ENCODE results near the gene CDH4.
"Not testable (repeated sequence)": the region's sequence is repeated elsewhere in the genome, so short reads cannot be mapped to it uniquely, and the experiment has no call there.

Gene CDH4

DNA sequence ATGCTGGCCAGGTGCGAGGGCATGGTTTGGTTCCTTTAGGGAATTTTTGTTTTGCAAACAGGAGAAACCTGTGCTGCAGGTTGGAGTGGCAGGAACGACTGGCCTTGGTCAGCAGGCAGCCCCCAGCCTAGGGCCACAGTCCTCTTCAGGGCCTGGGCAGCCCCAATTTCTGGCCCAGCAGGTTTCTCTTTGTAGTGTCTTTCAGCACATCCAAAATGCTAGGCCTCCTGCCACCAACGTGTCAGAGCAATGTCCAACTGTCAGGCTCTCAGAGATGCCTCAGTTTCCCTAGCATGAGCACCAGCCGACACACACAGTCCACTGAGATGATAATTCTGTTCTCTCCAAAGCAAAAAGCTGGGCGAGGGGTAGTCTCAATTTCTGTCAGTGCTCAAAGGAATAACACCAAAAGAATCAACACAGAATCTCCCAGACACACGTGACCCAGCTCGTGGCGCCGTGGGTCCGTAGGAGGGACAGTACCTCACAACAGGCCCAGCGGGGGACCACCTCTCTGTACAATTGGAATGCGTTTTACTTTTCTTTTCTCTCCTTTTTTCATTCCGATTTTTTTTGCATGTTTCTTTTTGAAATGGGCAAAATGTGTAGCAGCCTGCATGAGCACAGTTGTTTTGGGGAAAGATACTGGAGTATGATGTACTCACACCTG is 687.8 kb downstream of the CDH4 start:
- no peak for DNase-seq (ENCODE audit: extremely low read depth in 1 of 2, low read depth in 1 of 2)

DNA sequence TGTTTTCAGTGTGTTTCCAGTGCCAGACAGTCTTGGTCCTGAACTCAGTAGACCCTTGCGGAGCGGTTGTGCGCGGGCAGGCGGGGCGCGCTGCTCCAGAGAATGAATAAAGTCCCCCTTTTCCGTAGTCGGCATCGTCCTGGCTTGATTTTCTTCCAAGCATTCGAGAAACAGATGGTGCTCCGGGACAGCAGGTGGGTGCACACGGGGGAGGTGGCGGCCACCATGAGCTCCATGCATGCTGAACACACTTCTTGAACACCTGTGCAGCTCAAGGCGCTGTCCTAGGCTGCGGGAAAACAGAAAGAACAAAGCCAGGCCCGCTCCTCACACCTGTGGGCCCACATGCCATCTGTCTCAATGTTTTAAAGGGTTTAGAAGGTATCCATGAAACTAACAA is 688.4 kb downstream of the CDH4 start:
- no peak for DNase-seq (ENCODE audit: extremely low read depth in 1 of 2, low read depth in 1 of 2)

DNA sequence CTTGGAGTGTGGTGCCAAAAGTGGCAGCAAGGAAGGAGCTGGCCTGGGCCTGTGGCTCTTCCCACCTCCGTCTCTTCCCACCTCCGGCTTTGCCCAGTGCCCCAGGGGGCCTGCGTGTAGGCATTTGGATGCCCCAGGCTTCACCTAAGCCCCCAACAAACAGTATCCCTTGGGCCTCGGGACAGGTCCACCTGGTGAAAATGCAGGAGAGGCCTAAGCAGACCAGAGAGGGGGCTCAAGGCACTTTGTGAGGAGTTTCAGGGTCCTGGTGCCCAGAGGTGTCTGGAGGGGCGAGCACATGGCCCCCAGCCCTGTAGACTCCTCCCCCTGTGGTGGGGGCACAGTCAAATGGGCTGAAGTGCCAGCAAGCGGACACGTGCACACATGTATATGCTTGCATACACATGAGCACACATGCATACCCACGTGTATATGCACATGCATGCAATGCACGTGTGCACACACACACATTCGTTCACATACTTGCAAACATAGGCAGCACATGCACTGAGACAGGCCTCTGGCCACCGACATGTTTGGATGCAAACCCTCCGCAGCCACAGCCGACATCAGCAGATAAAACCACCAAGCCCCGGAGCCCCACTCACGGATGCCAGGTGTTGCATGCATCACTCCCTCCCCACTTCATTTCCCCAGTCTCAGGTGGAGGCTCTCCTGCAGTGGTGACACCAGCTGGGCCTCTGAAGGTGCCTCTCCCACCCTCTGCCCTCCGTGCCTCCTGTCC is 689.1 kb downstream of the CDH4 start:
- DNase-seq (ENCODE audit: extremely low read depth in 1 of 2, low read depth in 1 of 2), result no peak

DNA sequence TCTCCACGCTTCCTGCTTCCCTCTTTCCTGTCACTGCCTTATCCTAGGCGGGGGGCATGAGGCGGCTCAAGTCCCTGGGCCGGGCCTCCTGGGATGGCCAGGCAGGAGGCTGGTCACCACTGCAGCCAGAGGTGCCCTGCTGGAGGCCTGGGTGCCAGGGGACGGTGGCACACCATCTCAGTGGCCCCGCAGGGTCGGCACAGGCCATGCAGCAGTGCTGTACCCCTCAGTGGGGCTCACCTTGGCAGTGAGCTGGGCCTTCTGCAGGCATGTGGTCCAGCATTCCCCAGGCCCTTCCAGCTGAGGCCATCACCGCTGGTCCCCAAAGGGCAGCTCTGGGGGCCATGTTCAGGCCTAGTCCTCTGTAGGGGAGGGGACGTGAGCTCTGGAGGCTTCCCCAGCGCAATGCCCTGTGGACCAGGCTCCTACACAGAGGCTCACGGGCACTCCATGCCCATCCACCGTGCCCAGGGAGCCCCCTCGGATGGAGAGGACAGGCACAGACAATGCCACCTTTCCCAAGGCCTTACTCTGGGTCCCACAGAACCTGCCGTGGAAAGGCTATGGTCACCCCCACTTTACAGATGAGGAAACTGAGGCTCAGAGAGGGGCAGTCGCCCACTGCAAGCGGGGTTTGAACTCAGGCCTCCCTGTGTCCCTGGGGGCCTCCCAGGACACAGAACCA is 689.8 kb downstream of the CDH4 start:
- no peak for DNase-seq (ENCODE audit: extremely low read depth in 1 of 2, low read depth in 1 of 2)

DNA sequence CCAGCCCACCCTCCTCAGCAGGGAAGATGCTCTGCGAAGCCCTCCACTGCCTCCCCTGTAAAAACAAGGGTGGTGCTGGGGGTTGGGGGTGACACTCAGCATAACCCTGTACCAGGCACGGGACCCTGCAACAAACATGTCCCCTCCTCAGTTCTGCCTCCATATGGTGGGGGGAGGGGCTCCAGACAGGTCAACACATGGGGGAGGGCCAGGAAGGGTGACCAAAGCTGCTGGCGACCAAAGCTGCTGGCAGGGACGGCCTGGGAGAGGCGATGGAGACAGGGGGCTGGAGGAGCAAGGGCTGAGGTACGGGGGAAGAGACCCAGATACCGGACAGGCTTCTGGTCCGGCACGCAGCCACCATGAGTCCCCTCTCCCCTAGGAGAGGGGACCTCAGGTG is 690.5 kb downstream of the CDH4 start:
- DNase-seq (ENCODE audit: extremely low read depth in 1 of 2, low read depth in 1 of 2), result no peak

DNA sequence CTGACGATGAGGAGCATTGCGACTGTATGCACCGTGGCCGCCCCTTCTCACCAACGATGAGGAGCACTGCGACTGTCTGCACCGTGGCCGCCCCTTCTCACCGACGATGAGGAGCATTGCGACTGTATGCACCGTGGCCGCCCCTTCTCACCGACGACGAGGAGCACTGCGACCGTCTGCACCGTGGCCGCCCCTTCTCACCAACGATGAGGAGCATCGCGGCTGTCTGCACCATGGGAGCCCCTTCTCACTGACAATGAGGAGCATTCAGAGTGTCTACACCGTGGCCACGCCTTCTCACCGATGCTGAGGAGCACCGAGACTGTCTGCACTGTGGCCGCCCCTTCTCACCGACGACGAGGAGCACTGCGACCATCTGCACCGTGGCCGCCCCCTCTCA is 692.9 kb downstream of the CDH4 start:
- not testable (repeated sequence) for DNase-seq (ENCODE audit: extremely low read depth in 1 of 2, low read depth in 1 of 2)

DNA sequence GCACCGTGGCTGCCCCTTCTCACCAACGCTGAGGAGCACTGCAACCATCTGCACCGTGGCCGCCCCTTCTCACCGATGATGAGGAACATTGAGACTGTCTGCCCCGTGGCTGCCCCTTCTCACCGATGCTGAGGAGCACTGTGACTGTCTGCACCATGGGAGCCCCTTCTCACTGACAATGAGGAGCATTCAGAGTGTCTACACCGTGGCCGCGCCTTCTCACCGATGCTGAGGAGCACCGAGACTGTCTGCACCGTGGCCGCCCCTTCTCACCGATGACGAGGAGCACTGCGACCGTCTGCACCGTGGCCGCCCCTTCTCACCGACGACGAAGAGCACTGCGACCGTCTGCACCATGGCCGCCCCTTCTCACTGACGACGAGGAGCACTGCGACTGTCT is 693.4 kb downstream of the CDH4 start:
- not testable (repeated sequence) for DNase-seq (ENCODE audit: extremely low read depth in 1 of 2, low read depth in 1 of 2)

DNA sequence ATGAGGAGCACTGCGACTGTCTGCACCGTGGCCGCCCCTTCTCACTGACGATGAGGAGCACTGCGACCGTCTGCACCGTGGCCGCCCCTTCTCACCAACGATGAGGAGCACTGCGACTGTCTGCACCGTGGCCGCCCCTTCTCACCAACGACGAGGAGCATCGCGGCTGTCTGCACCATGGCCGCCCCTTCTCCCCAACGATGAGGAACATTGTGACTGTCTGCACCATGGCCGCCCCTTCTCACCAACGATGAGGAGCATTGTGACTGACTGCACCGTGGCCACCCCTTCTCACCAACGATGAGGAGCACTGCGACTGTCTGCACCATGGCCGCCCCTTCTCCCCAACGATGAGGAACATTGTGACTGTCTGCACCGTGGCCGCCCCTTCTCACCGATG is 696.0 kb downstream of the CDH4 start:
- not testable (repeated sequence) for DNase-seq (ENCODE audit: extremely low read depth in 1 of 2, low read depth in 1 of 2)

DNA sequence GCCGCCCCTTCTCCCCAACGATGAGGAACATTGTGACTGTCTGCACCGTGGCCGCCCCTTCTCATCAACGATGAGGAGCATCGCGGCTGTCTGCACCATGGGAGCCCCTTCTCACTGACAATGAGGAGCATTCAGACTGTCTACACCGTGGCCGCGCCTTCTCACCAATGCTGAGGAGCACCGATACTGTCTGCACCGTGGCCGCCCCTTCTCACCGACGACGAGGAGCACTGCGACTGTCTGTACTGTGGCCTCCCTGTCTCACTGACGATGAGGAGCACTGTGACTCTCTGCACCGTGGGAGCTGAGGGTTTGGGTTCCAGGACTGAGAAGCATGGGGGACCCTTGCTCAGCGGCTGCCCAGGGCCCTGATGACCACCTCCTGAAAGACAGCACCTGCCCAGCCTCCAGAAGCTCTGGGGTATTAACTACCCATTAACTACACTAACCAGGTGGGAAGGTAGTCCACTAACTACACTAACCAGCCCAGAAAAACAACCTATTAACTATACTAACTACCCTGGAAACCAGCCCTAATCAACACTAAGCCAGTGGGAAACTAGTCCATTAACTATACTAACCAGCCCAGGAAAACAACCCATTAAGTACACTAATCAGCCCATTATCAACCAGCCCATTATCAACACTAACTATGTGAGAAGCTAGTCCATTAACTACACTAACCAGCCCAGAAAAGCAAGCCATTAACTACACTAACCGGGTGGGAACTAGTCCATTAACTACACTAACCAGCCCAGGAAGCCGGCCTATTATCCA is 696.7 kb downstream of the CDH4 start:
- DNase-seq (ENCODE audit: extremely low read depth in 1 of 2, low read depth in 1 of 2), result no peak

DNA sequence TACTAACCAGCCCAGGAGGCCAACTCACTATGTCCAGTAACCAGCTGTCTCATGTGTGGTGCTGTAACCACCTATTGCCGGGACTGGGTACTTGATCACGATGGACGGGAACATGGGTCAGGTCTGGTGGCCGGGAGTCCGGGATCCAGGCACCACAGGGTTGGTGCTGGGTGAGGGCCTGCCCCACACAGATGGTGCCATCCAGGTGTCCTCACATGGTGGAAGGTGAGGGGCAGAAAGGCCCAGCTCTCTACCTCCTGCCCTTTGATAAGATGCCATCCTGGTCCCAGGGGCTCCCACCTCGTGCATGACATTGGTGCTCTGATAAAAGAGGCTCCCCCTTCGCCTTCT is 697.3 kb downstream of the CDH4 start:
- DNase-seq (ENCODE audit: extremely low read depth in 1 of 2, low read depth in 1 of 2), result no peak

DNA sequence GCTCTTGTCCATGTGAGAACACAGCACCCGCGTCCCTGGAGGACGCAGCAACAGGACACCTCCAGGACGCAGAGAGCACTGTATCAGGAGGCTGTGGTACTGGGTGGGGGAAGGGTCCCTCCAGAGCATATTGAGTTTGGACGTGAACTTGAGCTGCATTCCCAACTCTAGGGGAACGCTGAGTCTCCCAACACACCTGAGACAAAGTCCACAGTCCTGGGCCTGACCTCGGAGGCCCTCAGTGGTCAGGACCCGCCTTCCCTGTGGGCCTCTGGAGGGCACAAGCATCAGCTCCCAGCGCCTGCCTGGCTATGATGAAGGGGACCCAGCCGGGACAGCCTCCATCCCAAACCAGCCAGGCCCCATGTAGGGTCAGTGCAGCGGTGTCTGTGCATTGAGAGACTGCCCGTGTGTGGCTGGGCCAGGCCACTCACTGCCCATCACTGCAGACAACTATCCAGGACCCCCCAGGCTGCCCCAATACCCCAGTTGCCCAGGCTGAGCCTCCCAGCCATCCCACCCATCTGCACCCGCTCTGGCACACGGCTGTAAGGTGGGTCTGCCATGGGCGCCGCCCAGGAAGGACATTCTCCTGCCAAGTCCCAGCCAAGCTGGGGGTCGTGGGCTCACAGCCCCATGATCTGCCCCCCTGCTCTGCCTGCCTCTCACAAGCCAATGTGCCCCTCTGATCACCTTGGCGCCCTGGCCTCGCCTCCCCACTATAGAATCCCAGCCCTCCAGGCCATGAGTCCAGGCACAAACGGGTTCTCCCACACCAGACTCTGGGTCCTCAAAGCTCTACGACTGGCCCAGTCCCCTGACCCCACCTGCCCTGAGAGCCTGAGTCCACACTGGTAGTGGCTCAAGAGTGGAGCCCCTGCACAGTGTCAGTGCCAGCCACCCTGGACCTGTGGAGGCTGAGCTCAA is 697.9 kb downstream of the CDH4 start:
- DNase-seq (ENCODE audit: extremely low read depth in 1 of 2, low read depth in 1 of 2), result no peak

DNA sequence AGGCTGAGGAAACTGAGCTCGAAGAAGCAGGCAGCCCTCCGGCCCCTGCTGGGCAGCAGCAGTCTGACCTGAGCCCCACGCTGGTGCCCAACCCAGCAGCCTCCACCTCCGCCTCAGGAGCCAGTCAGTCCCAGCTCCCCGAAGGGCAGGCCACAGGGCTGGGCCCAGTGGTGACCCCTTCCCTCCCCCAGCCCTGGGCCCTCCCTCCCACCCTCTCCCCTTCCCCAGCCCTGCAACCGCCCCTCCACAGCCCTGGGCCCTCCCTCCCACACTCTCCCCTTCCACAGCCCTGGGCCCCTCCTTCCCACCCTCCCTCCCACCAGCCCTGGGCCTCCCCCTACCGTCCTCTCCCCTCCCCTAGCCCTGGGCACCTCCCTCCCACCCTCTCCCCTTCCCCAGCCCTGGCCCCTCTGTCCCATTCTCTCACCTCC is 698.6 kb downstream of the CDH4 start:
- DNase-seq (ENCODE audit: extremely low read depth in 1 of 2, low read depth in 1 of 2), result no peak

DNA sequence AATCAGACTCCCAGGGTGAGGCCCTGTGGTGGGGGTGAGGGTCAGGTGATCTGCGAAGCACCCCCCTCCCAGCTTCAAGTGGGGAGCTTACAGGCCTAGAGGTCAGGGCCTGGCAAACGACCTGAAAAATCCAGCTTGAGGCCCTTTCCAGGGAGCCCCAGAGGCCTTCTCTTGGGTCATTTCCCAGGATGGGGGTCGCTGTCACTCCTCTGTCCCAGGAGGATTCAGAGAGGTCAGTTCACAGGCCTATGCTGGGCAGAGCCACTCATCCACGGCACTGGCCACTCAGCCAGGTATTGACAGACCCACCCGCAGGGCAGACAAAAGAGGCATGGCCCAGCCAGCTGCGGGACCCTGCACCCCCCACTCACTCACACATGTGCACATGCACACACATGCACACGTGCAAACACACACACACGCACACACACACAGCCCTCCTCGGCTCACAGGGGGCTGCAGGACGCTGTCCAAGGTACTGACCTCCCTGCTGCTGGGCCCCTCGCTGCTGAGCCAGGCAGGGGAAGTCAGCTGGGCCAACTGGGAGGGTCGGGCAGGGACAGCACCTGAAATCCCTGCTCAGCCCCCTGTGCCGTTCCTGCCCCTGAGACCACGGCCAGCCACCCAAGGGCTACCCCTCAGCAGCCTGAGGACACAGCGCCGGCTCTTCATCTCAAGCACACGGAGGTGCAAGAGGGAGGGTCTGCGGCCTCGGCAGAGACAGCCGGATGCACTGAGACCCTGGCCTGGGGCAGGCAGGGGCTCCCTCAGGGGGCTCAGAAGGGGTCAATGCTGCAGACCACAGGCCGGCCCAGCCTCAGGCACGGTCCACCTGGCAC is 699.9 kb downstream of the CDH4 start:
- no peak for DNase-seq (ENCODE audit: extremely low read depth in 1 of 2, low read depth in 1 of 2)

DNA sequence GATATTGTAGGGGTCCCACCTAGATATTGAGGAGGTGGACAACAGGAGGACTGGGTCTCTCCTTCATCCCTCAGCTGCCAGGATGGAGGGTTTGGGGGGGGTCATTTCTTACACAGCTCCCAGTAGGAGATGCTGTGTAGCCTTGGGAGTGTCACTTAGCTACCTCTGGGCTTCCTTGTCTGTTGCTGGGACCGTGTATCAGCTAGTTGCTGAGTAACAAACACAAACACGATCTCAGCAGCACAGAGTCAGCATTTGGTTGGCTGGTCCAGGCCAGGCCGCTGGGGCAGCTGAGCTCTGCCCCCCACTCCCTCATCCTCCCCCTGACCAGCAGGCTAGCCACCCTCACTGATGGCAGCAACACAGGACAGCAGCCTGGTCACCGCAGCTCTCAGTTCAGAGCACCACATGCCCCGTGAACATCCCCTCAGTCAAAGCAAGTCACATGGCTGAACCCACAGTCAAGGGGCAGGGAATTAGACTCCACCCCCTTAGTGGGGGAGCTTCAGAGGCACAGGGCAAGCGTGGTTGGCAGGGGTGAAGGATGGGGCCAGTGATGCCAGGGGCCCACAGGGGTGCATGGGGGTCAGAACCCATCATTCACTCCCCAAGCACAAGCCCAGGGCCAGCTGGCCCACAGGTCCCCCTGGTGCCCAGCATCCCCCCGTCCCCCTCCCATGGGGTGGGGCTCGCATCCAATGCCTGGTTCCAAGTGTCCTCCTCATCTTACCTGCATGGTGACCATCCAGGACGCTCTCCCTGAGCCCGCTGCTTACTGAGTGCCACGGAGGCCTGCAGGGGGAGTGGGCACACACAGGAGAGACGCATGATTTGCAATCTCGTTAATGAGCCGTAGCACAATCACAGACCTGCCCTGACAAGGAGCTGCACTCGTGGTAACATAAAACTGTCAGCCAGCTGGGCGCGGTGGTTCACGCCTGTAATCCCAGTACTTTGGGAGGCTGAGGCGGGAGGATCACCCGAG is 701.3 kb downstream of the CDH4 start:
- no peak for DNase-seq (ENCODE audit: extremely low read depth in 1 of 2, low read depth in 1 of 2)

DNA sequence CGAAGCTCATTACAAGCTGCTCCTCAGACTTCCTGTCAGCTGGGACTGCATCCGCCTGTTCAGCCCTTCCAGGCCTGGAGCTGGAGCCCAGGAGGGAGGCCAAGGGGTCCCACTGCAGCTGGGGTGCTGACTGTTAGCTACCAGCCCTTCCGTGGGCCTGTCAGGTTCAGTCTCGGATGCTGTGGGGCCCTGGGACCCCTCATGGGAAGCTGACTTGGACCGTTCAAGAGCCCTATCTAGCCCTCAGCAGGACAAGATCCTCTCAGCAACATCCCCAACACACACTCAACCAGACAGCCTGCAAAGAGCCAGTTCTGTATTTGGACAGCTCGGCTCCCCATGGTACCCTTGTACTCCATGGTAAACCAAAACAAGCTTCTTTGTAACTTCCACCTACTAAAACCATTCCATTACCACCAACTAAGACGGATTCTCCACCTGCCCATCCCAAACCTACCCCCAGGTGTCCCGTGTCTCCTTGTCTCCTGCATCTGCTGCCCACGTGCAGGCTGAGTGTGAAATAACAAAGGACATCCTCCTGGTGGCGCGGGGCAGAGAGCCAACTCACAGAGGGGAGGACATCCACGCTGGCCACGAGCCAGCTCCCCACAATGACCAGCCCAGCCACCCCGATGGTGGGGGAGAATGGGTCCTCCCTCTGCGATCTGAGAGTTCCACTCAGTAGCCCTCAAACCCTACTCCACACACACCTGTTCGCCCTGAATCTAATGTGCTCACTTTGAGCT is 702.4 kb downstream of the CDH4 start:
- no peak for DNase-seq (ENCODE audit: extremely low read depth in 1 of 2, low read depth in 1 of 2)

DNA sequence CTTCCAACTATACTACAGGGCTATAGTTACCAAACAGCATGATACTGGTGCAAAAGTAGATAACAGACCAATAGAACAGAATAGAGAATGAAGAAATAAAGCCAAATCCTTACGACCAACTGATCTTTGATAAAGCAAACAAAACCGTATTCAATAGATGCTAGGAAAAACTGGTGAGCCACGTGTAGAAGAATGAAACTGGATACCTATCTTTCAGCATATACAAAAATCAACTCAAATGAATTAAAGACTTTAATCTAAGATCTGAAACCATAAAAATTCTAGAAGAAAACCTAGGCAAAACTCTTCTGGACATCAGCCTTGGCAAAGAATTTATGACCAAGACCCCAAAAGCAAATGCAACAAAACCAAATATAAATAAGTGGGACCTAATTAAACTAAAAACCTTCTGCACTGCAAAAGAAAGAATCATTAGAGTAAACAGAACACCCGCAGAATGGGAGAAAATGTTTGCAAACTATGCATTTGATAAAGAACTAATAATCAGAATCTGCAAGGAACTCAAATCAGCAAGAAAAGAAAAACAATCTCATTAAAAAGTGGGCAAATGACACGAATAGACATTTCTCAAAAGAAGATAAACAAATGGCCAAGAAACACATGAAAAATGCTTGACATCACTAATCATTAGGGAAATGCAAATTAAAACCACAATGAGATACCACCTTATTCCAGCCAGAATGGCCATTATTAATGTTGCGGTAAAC is 703.8 kb downstream of the CDH4 start:
- DNase-seq (ENCODE audit: extremely low read depth in 1 of 2, low read depth in 1 of 2), result no peak

All from activated CD8-positive, alpha-beta memory T cell treated with anti-CD3 and anti-CD28 coated beads for 1 hour (primary cell).